CD4-positive, alpha-beta T cell (primary cell): ENCODE measurements around the gene ZNF385C. TPM values are rescaled to one million over a fixed set of nuclear protein-coding genes. Genes with fewer than 3 reads are reported as not detected.

Experiments
- ATAC-seq: fragments of 200-7000 bp; cut with Tn5 transposase; one replicate; pipeline ENCODE4 v1.10.0; 2022; ENCODE audit warnings: mild to moderate bottlenecking; ENCODE audit not compliant: poor library complexity
- CTCF ChIA-PET: fragments of 350-600 bp; sonication (Branson Sonifier 250); formaldehyde crosslinking; loops from one replicate; lab custom pipeline; 2021; ENCODE audit warnings: antibody characterized with exemption, inconsistent platforms; lab: Charles Lee
- POLR2A ChIA-PET: fragments of 350-600 bp; sonication (Branson Sonifier 250); formaldehyde crosslinking; loops from one replicate; lab custom pipeline; 2021; ENCODE audit warnings: antibody characterized with exemption, inconsistent platforms; lab: Charles Lee
- DNase-seq, 14 experiments: peaks; one replicate each; pipeline ENCODE4 v3.0.0-alpha.2; 2013 to 2020; ENCODE audit warnings: mixed read lengths in 2 of 14
- H3K27ac ChIP-seq, 2 donors: one replicate each; pipeline versions ENCODE4 v1.5.1 to v1.7.0; 2013; ENCODE audit warnings: low read length in 2 of 2, low read depth in 1 of 2, mild to moderate bottlenecking in 1 of 2
- H3K27me3 ChIP-seq, 2 experiments: 1 replicate in 1 of 2; 2 replicates in 1 of 2; pipeline versions ENCODE4 v1.6.1 to v1.7.0; 2013; ENCODE audit warnings: low read length in 2 of 2, control low read depth in 1 of 2, mild to moderate bottlenecking in 1 of 2, moderate library complexity in 1 of 2; ENCODE audit not compliant: insufficient read depth in 2 of 2, control insufficient read depth in 1 of 2
- H3K36me3 ChIP-seq: one replicate; pipeline ENCODE4 v1.6.1; 2013; ENCODE audit warnings: low read length, control low read depth; ENCODE audit not compliant: insufficient read depth
- H3K4me1 ChIP-seq: one replicate; pipeline ENCODE4 v1.6.1; 2013; ENCODE audit warnings: low read length, control low read depth; ENCODE audit not compliant: insufficient read depth
- H3K4me3 ChIP-seq: one replicate; pipeline ENCODE4 v1.5.1; 2013; ENCODE audit warnings: mild to moderate bottlenecking, low read length, moderate library complexity
- H3K9me3 ChIP-seq, 2 experiments: 1 replicate in 1 of 2; 2 replicates in 1 of 2; pipeline versions ENCODE4 v1.6.1 to v1.7.0; 2013; ENCODE audit warnings: low read length in 2 of 2, mild to moderate bottlenecking in 2 of 2, control low read depth in 1 of 2, moderate library complexity in 1 of 2; ENCODE audit not compliant: control insufficient read depth in 1 of 2, insufficient read depth in 1 of 2
- H3K27ac Mint-ChIP-seq: one replicate; pipeline ENCODE4 v1.8.0; 2020; ENCODE audit warnings: mixed read lengths
- H3K27me3 Mint-ChIP-seq: one replicate; pipeline ENCODE4 v1.8.0; 2021; ENCODE audit warnings: mixed read lengths
- H3K36me3 Mint-ChIP-seq: one replicate; pipeline ENCODE4 v1.8.0; 2021; ENCODE audit warnings: low read depth, mixed read lengths
- H3K4me1 Mint-ChIP-seq: one replicate; pipeline ENCODE4 v1.8.0; 2021; ENCODE audit warnings: low read depth, mixed read lengths
- H3K4me3 Mint-ChIP-seq: one replicate; pipeline ENCODE4 v1.8.0; 2020; ENCODE audit warnings: mild to moderate bottlenecking, mixed read lengths
- H3K9me3 Mint-ChIP-seq: one replicate; pipeline ENCODE4 v1.8.0; 2020; ENCODE audit warnings: mixed read lengths
- CTCF ChIP-seq: fragments of 200-600 bp; IDR thresholded peaks from one replicate; pipeline ENCODE4 v1.8.0; 2022; ENCODE audit warnings: antibody characterized with exemption, mild to moderate bottlenecking
- intact Hi-C, 2 experiments: fragments of 100-400 bp; cut with DNase I in 1 of 2; cut with micrococcal nuclease in 1 of 2; formaldehyde crosslinking; loops; one replicate each; pipeline versions ENCODE4 v1.15.1 to v1.9.0; 2023 to 2025; cut with DNase I, micrococcal nuclease
- total RNA-seq, 174 experiments: library from RNA in 2 of 174; stranded (reverse) in 2 of 174; gene quantifications; one replicate each; pipeline ENCODE4 v1.2.3 and lab custom pipeline; 2021 to 2026

The ZNF385C gene
- total RNA-seq, 2 experiments from 2014 or later, result 0.20 TPM; not detected in 1

- no peak for TF ChIP-seq CTCF
- ChIA-PET POLR2A (interaction anchor here (0.6 kb wide), 1 partner anchor 169 kb away, joined by 3 read pairs; the partner anchor contains the start of gene CNP), CTCF (interaction anchor here (0.7 to 0.8 kb wide), 2 partner anchors 17 to 181 kb away, joined by 3 read pairs; no protein-coding TSS in a partner anchor)
- DNase-seq (no peak), ATAC-seq (no peak)
- Mint-ChIP-seq H3K4me1 (peaks cover 82% of the 10 kb centered on the region), H3K27ac (peak overlapping the region; percentile 69), H3K36me3 (peaks cover 56% of the 10 kb centered on the region), H3K9me3 (no peaks in the 10 kb centered on the region), H3K4me3 (no peak overlapping the region), H3K27me3 (no peaks in the 10 kb centered on the region)
- no peaks in the 10 kb centered on the region for H3K9me3 ChIP-seq
- H3K4me3 ChIP-seq, result no peak overlapping the region
- H3K27me3 ChIP-seq, result no peaks in the 10 kb centered on the region
- H3K36me3 ChIP-seq, result peaks cover 47% of the 10 kb centered on the region
- intact Hi-C loops, result no loop called here
- no peak overlapping the region for H3K27ac ChIP-seq
- peaks cover 73% of the 10 kb centered on the region for H3K4me1 ChIP-seq
These were observed 36.9 kb upstream of the ZNF385C start for GRCh38 chr17:42135151-42135550.

DNA sequence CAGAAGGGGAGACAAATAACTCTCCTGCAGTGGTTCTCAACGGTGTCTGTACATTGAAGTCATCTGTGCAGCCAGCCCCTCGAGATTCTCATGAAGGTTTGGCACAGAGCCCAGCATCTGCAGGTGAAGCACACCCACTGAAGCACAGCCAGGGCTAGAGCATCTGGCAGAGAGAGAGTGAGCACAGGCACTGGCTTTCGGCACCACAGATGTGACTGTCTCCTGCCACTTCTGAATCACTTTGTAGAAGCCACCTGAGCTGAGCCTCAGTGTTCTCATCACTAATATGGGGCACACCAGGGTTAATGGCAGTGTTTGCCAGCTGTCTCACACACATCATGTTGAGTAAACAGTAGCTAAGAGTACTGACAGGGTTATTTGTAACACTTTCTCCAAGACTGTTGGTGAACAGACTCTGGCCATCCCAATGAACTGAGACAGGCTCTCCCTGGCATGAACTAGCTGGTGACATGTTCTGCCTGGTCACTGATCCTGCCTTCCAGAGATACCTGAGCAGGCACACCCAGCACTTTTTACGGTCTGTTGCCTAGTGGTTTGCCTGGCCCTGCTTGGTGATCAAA lies 35.3 kb upstream of the ZNF385C start:
- ChIA-PET POLR2A (no interaction called here), CTCF (no interaction called here)
- peaks cover 65% of the 10 kb centered on the region for H3K36me3 Mint-ChIP-seq

DNA sequence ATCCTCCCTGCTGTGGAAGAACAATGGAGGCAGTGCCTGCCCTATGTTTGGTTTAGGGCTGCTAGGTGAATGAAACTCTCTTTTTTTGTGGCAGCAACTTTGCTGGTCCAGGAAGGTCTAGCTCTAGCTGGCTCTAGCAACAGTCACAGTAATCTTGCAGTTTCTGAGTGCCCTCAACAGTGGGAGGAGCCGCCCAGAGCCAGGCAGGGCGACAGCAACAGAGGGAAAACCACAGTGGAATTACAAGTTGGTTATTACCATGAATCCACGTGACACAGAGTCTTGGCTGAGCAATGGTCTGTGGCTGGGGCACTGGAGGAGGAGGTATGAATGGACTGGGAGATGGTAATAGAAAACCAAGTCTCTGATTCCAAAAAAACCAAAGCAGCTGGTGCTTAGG lies 34.7 kb upstream of the ZNF385C start:
- Histone ChIP-seq H3K9me3 (no peaks in the 10 kb centered on the region), H3K4me1 (peaks cover 53% of the 10 kb centered on the region), H3K4me3 (no peak overlapping the region), H3K36me3 (peaks cover 58% of the 10 kb centered on the region), H3K27me3 (no peaks in the 10 kb centered on the region), H3K27ac (no peak overlapping the region)
- TF ChIP-seq CTCF, result no peak
- H3K4me1 Mint-ChIP-seq, result peaks cover 66% of the 10 kb centered on the region
- DNase-seq (peak in 2 of 14 experiments; percentile 43 to 51), ATAC-seq (peak; percentile 49)
- peaks cover 67% of the 10 kb centered on the region for H3K36me3 Mint-ChIP-seq
- H3K4me3 Mint-ChIP-seq, result no peak overlapping the region
- H3K9me3 Mint-ChIP-seq, result no peaks in the 10 kb centered on the region
- ChIA-PET POLR2A (no interaction called here), CTCF (interaction anchor here (1.1 kb wide), 1 partner anchor 32 kb away, joined by 3 read pairs; no protein-coding TSS in a partner anchor)
- intact Hi-C loops, result no loop called here
- H3K27me3 Mint-ChIP-seq, result no peaks in the 10 kb centered on the region
- H3K27ac Mint-ChIP-seq, result peak overlapping the region; percentile 76

More for the DNA sequence above, 35.3 kb upstream of the ZNF385C start:
- Mint-ChIP-seq H3K27ac (peak overlapping the region; percentile 76), H3K27me3 (no peaks in the 10 kb centered on the region), H3K4me3 (no peak overlapping the region), H3K4me1 (peaks cover 72% of the 10 kb centered on the region), H3K9me3 (no peaks in the 10 kb centered on the region)
- Histone ChIP-seq H3K27ac (peak overlapping the region in 1 of 2 donors; percentile 13), H3K27me3 (no peaks in the 10 kb centered on the region), H3K36me3 (peaks cover 51% of the 10 kb centered on the region), H3K9me3 (no peaks in the 10 kb centered on the region), H3K4me3 (no peak overlapping the region), H3K4me1 (peaks cover 59% of the 10 kb centered on the region)
- intact Hi-C loops, result no loop called here
- TF ChIP-seq CTCF, result no peak
- peak in 11 of 14 experiments; percentile 22 to 68 (median 45) for DNase-seq
- peak; percentile 71 for ATAC-seq
